Measurements from ENCODE around the gene PSMB10. TPM values are rescaled to one million over a fixed set of nuclear protein-coding genes. Genes with fewer than 3 reads are reported as not detected.

Gene PSMB10
- total and polyA plus RNA-seq, 2 donors (not counting 3 experiments of a cell fraction or from before 2014, with no cell fraction given) = 40.8 to 54.7 TPM

- Histone ChIP-seq H2AFZ (ENCODE audit: low read depth, low read length) (no peak overlapping the region), H3K4me3 (replicated peaks in 1 of 3; ENCODE audit: insufficient read depth in 1 of 3, low read depth in 1 of 3, low read length in 3 of 3) (no peak overlapping the region), H3K4me2 (ENCODE audit: insufficient read depth, low read length) (no peak overlapping the region), H3K9ac (replicated peaks; ENCODE audit: extremely low read depth, insufficient read depth, low read length) (no peak overlapping the region), H3K9me1 (replicated peaks; ENCODE audit: control insufficient read depth, extremely low read depth, insufficient read depth, low read length) (no peaks in the 10 kb centered on the region), H3K4me1 (ENCODE audit: control insufficient read depth, extremely low read depth, insufficient read depth, low read length) (peaks cover 6% of the 10 kb centered on the region), H3K27ac (ENCODE audit: insufficient read depth, low read depth, low read length) (no peak overlapping the region), H4K20me1 (replicated peaks; ENCODE audit: control insufficient read depth, extremely low read depth, insufficient read depth, low read length) (no peaks in the 10 kb centered on the region), H3K9me3 (replicated peaks; ENCODE audit: control insufficient read depth, insufficient read depth, low read length) (no peaks in the 10 kb centered on the region), H3K27me3 (ENCODE audit: control insufficient read depth in 2 of 2, insufficient read depth in 2 of 2, low read length in 2 of 2) (no peaks in the 10 kb centered on the region), H3K79me2 (ENCODE audit: control insufficient read depth, insufficient read depth, low read length) (no peaks in the 10 kb centered on the region), H3K36me3 (ENCODE audit: control insufficient read depth in 2 of 2, extremely low read depth in 1 of 2, insufficient read depth in 2 of 2, low read length in 2 of 2) (peaks cover 11 to 40% of the 10 kb centered on the region in 2 experiments)
- dilution Hi-C loops (cut with MboI; ENCODE audit: extremely low pct_ligation_motif_present, low sequenced_read_pairs) = no loop called here
- FAIRE-seq = no peak
- ChIA-PET POLR2A (no interaction called here), CTCF (interaction anchor here (1.3 to 3.1 kb wide), 4 partner anchors 15 to 125 kb away, joined by 3 to 27 read pairs (median 12); no protein-coding TSS in a partner anchor)
- DNase-seq (ENCODE audit: low read depth, low spot score) = no peak
- TF ChIP-seq POLR2AphosphoS5 (IDR thresholded peaks at IDR 0.05; ENCODE audit: insufficient read depth, low read depth, low read length) (no peak), GATA2 (IDR thresholded peaks at IDR 0.05; ENCODE audit: insufficient read depth, insufficient read length, low read depth, low read length) (no peak), CTCF (IDR thresholded peaks at IDR 0.05; ENCODE audit: extremely low read depth in 1 of 2, insufficient read depth in 1 of 2, low read depth in 1 of 2, low read length in 2 of 2) (no peak), MAX (IDR thresholded peaks at IDR 0.05; ENCODE audit: insufficient read depth, insufficient read length) (no peak), EZH2 (IDR thresholded peaks at IDR 0.05; ENCODE audit: borderline replicate concordance, low read depth, low read length, severe bottlenecking) (no peak), POLR2A (IDR thresholded peaks at IDR 0.05; ENCODE audit: low read depth, low read length) (no peak), JUN (IDR thresholded peaks at IDR 0.05; ENCODE audit: borderline replicate concordance, insufficient read depth, insufficient read length, low read depth) (no peak), MYC (IDR thresholded peaks at IDR 0.05; ENCODE audit: low read depth, low read length) (no peak), FOS (IDR thresholded peaks at IDR 0.05; ENCODE audit: borderline replicate concordance, insufficient read depth, low read length) (no peak)
- no TSS peak for BruUV-seq (replicated peaks)
- intact Hi-C loops (cut with micrococcal nuclease) = no loop called here
Measured at GRCh38 chr16:67940446-67941089, 3.9 kb upstream of the PSMB10 start.

All from endothelial cell of umbilical vein (primary cell).